ENCODE measurements around the gene DHX36.

DHX36 gene

DNA sequence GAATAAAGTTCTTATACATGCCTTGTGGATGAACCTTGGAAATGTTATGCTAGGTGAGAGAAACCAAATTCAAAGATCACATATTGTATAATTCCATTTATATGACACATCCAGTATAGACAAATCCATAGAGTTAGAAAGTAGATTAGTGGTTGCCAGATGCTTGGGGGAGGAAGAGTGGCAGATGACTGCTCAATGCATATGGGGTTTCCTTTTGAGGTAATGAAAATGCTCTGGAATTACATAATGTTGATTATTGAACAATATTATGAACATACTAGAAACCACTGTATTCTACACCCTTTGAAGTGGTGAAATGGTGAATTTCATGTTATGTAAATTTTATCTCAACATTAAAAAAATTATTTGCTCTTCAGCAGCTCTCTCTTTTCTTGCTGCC, 100.8 kb downstream of the DHX36 start:
- no peak for DNase-seq (ENCODE audit: low read depth)
- H3K4me3 ChIP-seq (ENCODE audit: low read depth, low read length): no peak overlapping the region
- TF ChIP-seq CTCF (conservative IDR thresholded peaks at IDR 0.05; ENCODE audit: low read depth, low read length): no peak

All from choroid plexus epithelial cell (primary cell).